RWPE1 (cell line): ENCODE measurements around the gene TUBD1.

Experiments used
- CTCF ChIA-PET: fragments of 350-600 bp; sonication (Branson Sonifier 250); formaldehyde crosslinking; extraction: SDS; loops from one replicate; lab custom pipeline; 2021; lab: Yijun Ruan, JAX
- POLR2A ChIA-PET: fragments of 400-600 bp; formaldehyde crosslinking; extraction: SDS; loops from one replicate; lab custom pipeline; 2020; ENCODE audit warnings: antibody characterized with exemption; ENCODE audit not compliant: low non-redundant PET; lab: Yijun Ruan, JAX
- DNase-seq: peaks from one replicate; pipeline ENCODE4 v3.0.0; 2012; ENCODE audit warnings: low spot score
- H3K27ac ChIP-seq: fragments of 450-650 bp; 2 replicates; pipeline ENCODE4 v1.5.1; 2017
- CTCF ChIP-seq: fragments of 450-650 bp; conservative IDR thresholded peaks from 2 replicates; pipeline ENCODE4 v1.5.1; 2017; ENCODE audit warnings: low read depth, mild to moderate bottlenecking

TUBD1 gene

DNA sequence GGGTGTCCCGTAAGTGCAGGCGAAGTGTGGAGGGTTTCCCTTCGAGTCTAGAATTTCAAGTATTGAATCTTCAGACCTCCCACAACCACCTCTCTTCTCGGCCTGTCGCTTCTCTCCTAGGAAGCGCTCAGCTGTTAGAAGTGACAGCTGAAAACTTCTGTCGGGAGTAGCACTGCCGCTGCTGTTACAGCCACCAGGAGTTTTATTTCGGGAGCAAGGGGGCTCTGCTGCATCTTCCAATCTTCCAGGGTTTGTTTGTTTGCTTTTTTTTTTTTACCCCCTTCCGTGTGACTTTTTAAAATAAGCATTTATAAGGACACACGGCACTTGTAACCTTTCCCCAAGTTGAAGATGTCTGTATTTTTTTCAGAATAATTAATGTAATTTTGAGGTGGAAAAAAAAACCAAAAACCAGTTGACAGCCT lies 945 bp upstream of the TUBD1 start:
- no peak for TF ChIP-seq CTCF
- peak overlapping the region; percentile 89 for H3K27ac ChIP-seq
- CTCF ChIA-PET = interaction anchor here (0.6 to 0.7 kb wide), 3 partner anchors 11 to 1440 kb away, joined by 3 to 4 read pairs (median 4); no protein-coding TSS in a partner anchor
- POLR2A ChIA-PET = interaction anchor here (0.6 to 1.2 kb wide), 3 partner anchors 71 to 182 kb away, joined by 3 read pairs; no protein-coding TSS in a partner anchor
- no peak for DNase-seq

DNA sequence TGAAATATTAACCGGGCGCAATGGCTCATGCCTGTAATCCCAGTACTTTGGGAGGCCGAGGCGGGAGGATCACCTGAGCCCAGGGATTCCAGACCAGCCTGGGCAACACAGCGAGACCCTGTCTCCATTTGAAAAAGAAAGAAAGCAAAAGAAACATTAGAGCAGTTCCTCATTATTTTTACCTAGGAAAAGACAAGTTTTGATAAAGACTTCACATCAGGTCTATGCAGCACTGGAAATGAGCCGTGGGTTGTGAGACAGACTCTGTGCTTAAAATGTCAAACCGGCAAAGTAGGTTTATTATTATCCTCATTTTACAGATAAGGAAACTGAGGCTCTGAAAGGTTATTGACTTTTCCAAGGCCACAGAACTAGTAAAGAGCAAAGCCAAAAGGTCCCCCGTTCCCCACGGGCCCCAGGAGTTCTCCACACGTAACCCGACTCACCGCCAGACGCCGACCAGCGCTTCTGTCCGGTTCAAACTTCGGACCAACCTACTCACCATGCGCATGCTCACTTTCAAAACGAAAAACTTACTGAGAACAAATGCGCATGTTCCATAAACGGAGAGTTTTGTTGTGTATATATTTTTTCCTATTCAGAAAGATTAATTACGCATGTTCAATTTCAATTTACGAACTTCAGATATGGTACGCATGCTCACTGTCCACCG lies 356 bp downstream of the TUBD1 start:
- POLR2A ChIA-PET = interaction anchor here (0.7 kb wide), 1 partner anchor 16 kb away, joined by 4 read pairs; no protein-coding TSS in a partner anchor
- no peak for DNase-seq
- H3K27ac ChIP-seq = peak overlapping the region; percentile 89
- CTCF ChIA-PET = interaction anchor here (0.9 kb wide), 1 partner anchor 22 kb away, joined by 4 read pairs; no protein-coding TSS in a partner anchor
- no peak for TF ChIP-seq CTCF

DNA sequence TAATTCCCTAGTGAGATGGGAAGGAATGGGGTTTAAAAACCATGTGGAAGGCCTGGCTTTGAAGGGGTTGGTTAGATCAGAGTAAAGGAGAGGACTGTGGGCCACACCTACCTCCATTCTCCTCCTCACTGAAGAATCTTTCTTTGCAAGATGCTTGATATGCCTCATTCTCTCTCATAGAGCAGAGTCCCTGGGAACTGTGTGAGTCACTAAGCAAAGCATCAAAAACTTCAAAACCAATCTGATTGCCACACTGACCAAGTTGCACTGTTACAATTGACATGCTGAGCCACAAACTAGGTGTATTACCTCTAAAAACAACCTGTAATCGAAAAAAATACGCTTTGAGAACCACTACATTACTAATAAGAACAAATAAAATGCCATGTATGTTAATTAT lies 2.0 kb downstream of the TUBD1 start:
- no peak for DNase-seq
- POLR2A ChIA-PET = no interaction called here
- no peak overlapping the region for H3K27ac ChIP-seq
- TF ChIP-seq CTCF = no peak
- CTCF ChIA-PET = interaction anchor here (0.6 kb wide), 1 partner anchor 147 kb away, joined by 5 read pairs; no protein-coding TSS in a partner anchor

DNA sequence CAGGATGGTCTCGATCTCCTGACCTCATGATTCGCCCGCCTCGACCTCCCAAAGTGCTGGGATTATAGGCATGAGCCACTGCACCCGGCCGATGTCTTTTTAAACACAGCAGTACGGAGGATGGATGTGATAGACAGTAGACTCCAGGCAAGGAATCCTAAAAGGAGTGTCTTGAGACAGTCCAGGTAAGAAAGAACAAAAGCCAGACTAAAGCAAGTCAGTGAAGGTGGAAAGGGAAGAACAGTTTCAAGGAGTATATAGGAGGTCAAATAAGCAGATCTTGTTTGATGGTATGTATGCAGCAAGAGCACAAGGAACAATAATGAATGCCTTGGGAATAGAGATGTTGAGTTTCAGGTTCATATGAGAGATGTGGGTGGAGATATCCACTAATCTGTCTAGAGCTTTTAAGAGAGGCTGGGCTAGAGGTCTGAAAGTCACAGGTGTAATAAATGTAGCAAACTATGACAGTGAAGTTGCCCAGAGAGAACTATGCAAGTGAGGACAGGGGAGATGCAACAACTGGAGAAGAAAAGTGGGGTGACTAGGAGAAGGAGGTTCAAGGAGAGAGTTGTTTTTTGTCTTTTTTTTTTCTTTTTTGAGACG lies 4.5 kb downstream of the TUBD1 start:
- no peak overlapping the region for H3K27ac ChIP-seq
- TF ChIP-seq CTCF = no peak
- POLR2A ChIA-PET = no interaction called here
- no peak for DNase-seq
- CTCF ChIA-PET = no interaction called here

- ChIA-PET POLR2A (no interaction called here), CTCF (no interaction called here)
- DNase-seq = no peak
- H3K27ac ChIP-seq = no peak overlapping the region
- TF ChIP-seq CTCF = no peak
Measured at GRCh38 chr17:59884861-59885260, 7.9 kb downstream of the TUBD1 start.

DNA sequence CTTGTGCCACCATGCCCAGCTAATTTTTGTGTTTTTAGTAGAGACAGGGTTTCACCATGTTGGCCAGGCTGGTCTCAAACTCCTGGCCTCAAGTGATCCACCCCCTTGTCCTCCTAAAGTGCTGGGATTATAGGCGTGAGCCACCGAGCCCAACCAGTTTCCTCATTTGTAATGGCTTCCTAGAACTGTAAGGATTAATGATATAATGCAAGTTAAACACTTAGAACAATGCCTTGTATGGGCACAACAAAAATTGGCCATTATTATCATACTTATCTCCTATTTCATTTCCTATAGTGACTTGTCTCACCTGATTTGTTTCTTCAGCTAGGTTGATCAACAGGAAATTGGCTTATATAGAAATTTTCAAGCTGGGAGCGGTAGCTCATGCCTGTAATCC lies 14.1 kb downstream of the TUBD1 start:
- POLR2A ChIA-PET = no interaction called here
- no peak for TF ChIP-seq CTCF
- CTCF ChIA-PET = no interaction called here
- DNase-seq = no peak
- no peak overlapping the region for H3K27ac ChIP-seq
